OCI-LY1 (cell line): ENCODE data around the gene RCBTB1.

Source experiments
- H2AFZ ChIP-seq: fragments of 200-600 bp; sonication (generic), shearing (Covaris generic); 2 replicates; pipeline ENCODE4 v1.6.0; 2014; ENCODE audit warnings: antibody characterized with exemption, mild to moderate bottlenecking, low read length
- H3F3A ChIP-seq: fragments of 200-600 bp; sonication (generic), shearing (Covaris generic); 2 replicates; pipeline ENCODE4 v1.6.0; 2014; ENCODE audit warnings: mild to moderate bottlenecking, antibody characterized with exemption, low read length, moderate library complexity; ENCODE audit not compliant: insufficient read depth
- H3K27ac ChIP-seq: fragments of 200-600 bp; sonication (generic); 2 replicates; pipeline ENCODE4 v1.5.1; 2014; ENCODE audit warnings: low read length, mixed run types, mild to moderate bottlenecking, low read depth; ENCODE audit not compliant: poor library complexity, severe bottlenecking
- H3K27me3 ChIP-seq: fragments of 200-600 bp; sonication (generic); 2 replicates; pipeline ENCODE4 v1.6.0; 2014; ENCODE audit warnings: antibody characterized with exemption, mild to moderate bottlenecking, low read length, moderate library complexity; ENCODE audit not compliant: insufficient read depth
- H3K36me3 ChIP-seq: fragments of 200-600 bp; sonication (generic); 2 replicates; pipeline ENCODE4 v1.6.1; 2014; ENCODE audit warnings: mild to moderate bottlenecking, antibody characterized with exemption, low read length, moderate library complexity, mixed read lengths; ENCODE audit not compliant: insufficient read depth
- H3K4me1 ChIP-seq: fragments of 200-600 bp; sonication (generic); 2 replicates; pipeline ENCODE4 v1.5.1; 2014; ENCODE audit warnings: mild to moderate bottlenecking, low read length, moderate library complexity; ENCODE audit not compliant: insufficient read depth, severe bottlenecking
- H3K4me2 ChIP-seq: fragments of 200-600 bp; sonication (generic), shearing (Covaris generic); 2 replicates; pipeline ENCODE4 v1.6.1; 2014; ENCODE audit warnings: low read length
- H3K4me3 ChIP-seq: fragments of 200-600 bp; sonication (generic); 2 replicates; pipeline ENCODE4 v1.5.1; 2014; ENCODE audit warnings: low read length, low read depth, mild to moderate bottlenecking, mixed read lengths; ENCODE audit not compliant: poor library complexity, severe bottlenecking
- H3K79me2 ChIP-seq: fragments of 200-600 bp; shearing (Covaris generic); 2 replicates; pipeline ENCODE4 v1.6.1; 2016; ENCODE audit warnings: mixed run types, low read length, mixed read lengths; ENCODE audit not compliant: insufficient read depth
- H3K9ac ChIP-seq: fragments of 200-600 bp; sonication (generic), shearing (Covaris generic); 2 replicates; pipeline ENCODE4 v1.6.1; 2014; ENCODE audit warnings: mild to moderate bottlenecking, low read length, mixed read lengths
- H3K9me2 ChIP-seq: fragments of 200-600 bp; sonication (generic), shearing (Covaris generic); 2 replicates; pipeline ENCODE4 v1.6.1; 2014; ENCODE audit warnings: low read depth, mild to moderate bottlenecking, low read length, mixed read lengths
- H3K9me3 ChIP-seq: fragments of 200-600 bp; shearing (Covaris generic); 2 replicates; pipeline ENCODE4 v1.6.1; 2014; ENCODE audit warnings: low read length, mixed read lengths
- H4K20me1 ChIP-seq: fragments of 200-600 bp; sonication (generic), shearing (Covaris generic); 2 replicates; pipeline ENCODE4 v1.6.0; 2016; ENCODE audit warnings: mild to moderate bottlenecking, low read length; ENCODE audit not compliant: insufficient read depth
- CTCF ChIP-seq: fragments of 200-600 bp; sonication (generic), shearing (Covaris generic); IDR thresholded peaks from 2 replicates; pipeline ENCODE4 v1.5.1; 2017; ENCODE audit warnings: mild to moderate bottlenecking, antibody characterized with exemption, low read length, moderate library complexity, mixed read lengths
- EZH2 ChIP-seq: fragments of 200-600 bp; sonication (generic), shearing (Covaris generic); IDR thresholded peaks from 2 replicates; pipeline ENCODE4 v1.8.0; 2017; ENCODE audit warnings: borderline replicate concordance, mixed run types, mild to moderate bottlenecking, antibody characterized with exemption, low read length, moderate library complexity, mixed read lengths

The RCBTB1 gene

GRCh38 chr13:49585220-49586157 lies at the start of gene RCBTB1:
Gene RCBTB1 (minus strand): TSS chr13:49585558. CDS start chr13:49567279, 18,279 bp downstream.
- H3K79me2 ChIP-seq: peaks cover 18% of the 10 kb centered on the region
- no peaks in the 10 kb centered on the region for H3K9me3 ChIP-seq
- peak within 1 kb of the TSS; percentile 27; the same call in 1 of the 2 replicates for H2AFZ ChIP-seq
- no peak for TF ChIP-seq CTCF
- TF ChIP-seq EZH2: no peak
- H4K20me1 ChIP-seq: no peaks in the 10 kb centered on the region
- peaks cover 29% of the 10 kb centered on the region for H3K4me1 ChIP-seq
- H3K4me2 ChIP-seq: peak within 1 kb of the TSS; percentile 84
- H3K4me3 ChIP-seq: peak within 1 kb of the TSS; percentile 90
- peak within 1 kb of the TSS; percentile 90 for H3K9ac ChIP-seq
- no peaks in the 10 kb centered on the region for H3F3A ChIP-seq
- H3K27me3 ChIP-seq: no peaks in the 10 kb centered on the region
- no peaks in the 10 kb centered on the region for H3K9me2 ChIP-seq
- H3K36me3 ChIP-seq: peaks cover 24% of the 10 kb centered on the region; the same call in 1 of the 2 replicates
- peak within 1 kb of the TSS; percentile 88 for H3K27ac ChIP-seq

- Histone ChIP-seq H3K4me1 (peaks cover 22% of the 10 kb centered on the region), H3K9me2 (no peaks in the 10 kb centered on the region), H3K9me3 (no peaks in the 10 kb centered on the region), H3K27me3 (no peaks in the 10 kb centered on the region), H3K4me2 (no peak overlapping the region), H3K36me3 (peaks cover 36% of the 10 kb centered on the region), H3F3A (no peaks in the 10 kb centered on the region), H4K20me1 (no peaks in the 10 kb centered on the region), H3K9ac (no peak overlapping the region), H3K79me2 (peaks cover 2% of the 10 kb centered on the region), H3K4me3 (no peak overlapping the region), H2AFZ (no peak overlapping the region), H3K27ac (no peak overlapping the region)
- TF ChIP-seq EZH2 (no peak), CTCF (no peak)
Measured at GRCh38 chr13:49633710-49634109, 48.4 kb upstream of the RCBTB1 start.

- Histone ChIP-seq H4K20me1 (no peaks in the 10 kb centered on the region), H3K9me2 (no peaks in the 10 kb centered on the region), H3K4me3 (no peak overlapping the region), H3K27ac (no peak overlapping the region), H3K79me2 (peaks cover 6% of the 10 kb centered on the region), H3K9me3 (no peaks in the 10 kb centered on the region), H3F3A (no peaks in the 10 kb centered on the region), H3K27me3 (no peaks in the 10 kb centered on the region), H3K4me1 (peaks cover 33% of the 10 kb centered on the region), H3K36me3 (peaks cover 36% of the 10 kb centered on the region), H3K4me2 (no peak overlapping the region), H2AFZ (no peak overlapping the region), H3K9ac (no peak overlapping the region)
- TF ChIP-seq CTCF (no peak), EZH2 (no peak)
Measured at GRCh38 chr13:49632156-49632555, 46.8 kb upstream of the RCBTB1 start.
